GM18520 (cell line): ENCODE results near the gene CEP97.
"Not testable (repeated sequence)": the region's sequence is repeated elsewhere in the genome, so short reads cannot be mapped to it uniquely, and the experiment has no call there.

Experiments
- ATAC-seq: cut with Tn5 transposase; IDR thresholded peaks from one replicate; pipeline ENCODE4 v1.9.1; 2021; ENCODE audit not compliant: unreplicated experiment

CEP97 gene

GRCh38 chr3:101758224-101758623 is 33.8 kb downstream of the CEP97 start:
- ATAC-seq, result no peak

GRCh38 chr3:101762041-101762646 is 37.7 kb downstream of the CEP97 start:
- ATAC-seq, result no peak

- not testable (repeated sequence) for ATAC-seq
Measured at GRCh38 chr3:101777745-101778281, 53.4 kb downstream of the CEP97 start.

GRCh38 chr3:101778385-101779046 is 54.1 kb downstream of the CEP97 start:
- no peak for ATAC-seq

GRCh38 chr3:101779047-101779821 is 54.8 kb downstream of the CEP97 start, which contains the start of gene NXPE3:
NXPE3 (plus strand) TSS chr3:101779211; CDS start chr3:101785597, 6,386 bp downstream.
- peak; percentile 88 for ATAC-seq

GRCh38 chr3:101779822-101780381 is 55.5 kb downstream of the CEP97 start:
- ATAC-seq, result no peak

GRCh38 chr3:101780661-101781060 is 56.2 kb downstream of the CEP97 start:
- no peak for ATAC-seq

- ATAC-seq, result no peak
Measured at GRCh38 chr3:101781166-101781565, 56.8 kb downstream of the CEP97 start.

GRCh38 chr3:101784855-101785613 is 60.6 kb downstream of the CEP97 start:
- ATAC-seq, result no peak

- ATAC-seq, result peak; percentile 99
Measured at GRCh38 chr3:101791778-101792177, 67.4 kb downstream of the CEP97 start.

- ATAC-seq, result no peak
Measured at GRCh38 chr3:101796077-101796680, 71.8 kb downstream of the CEP97 start.

GRCh38 chr3:101801174-101801573 is 76.8 kb downstream of the CEP97 start:
- no peak for ATAC-seq

- no peak for ATAC-seq
Measured at GRCh38 chr3:101802179-101802578, 77.8 kb downstream of the CEP97 start.

GRCh38 chr3:101803173-101803782 is 78.9 kb downstream of the CEP97 start:
- ATAC-seq, result peak; percentile 95

GRCh38 chr3:101803939-101804338 is 79.5 kb downstream of the CEP97 start:
- no peak for ATAC-seq

GRCh38 chr3:101806491-101806890 is 82.1 kb downstream of the CEP97 start:
- ATAC-seq, result no peak

- ATAC-seq, result peak; percentile 39
Measured at GRCh38 chr3:101807888-101808287, 83.5 kb downstream of the CEP97 start.

GRCh38 chr3:101809178-101810021 is 85.0 kb downstream of the CEP97 start:
- ATAC-seq, result no peak

- no peak for ATAC-seq
Measured at GRCh38 chr3:101810022-101810418, 85.6 kb downstream of the CEP97 start.
